HEK293 (cell line): ENCODE measurements around the gene RAPGEF5.

Source experiments
- GFI1B ChIP-seq: fragments of 450-650 bp; formaldehyde crosslinking; IDR thresholded peaks from 2 replicates; pipeline ENCODE4 v1.5.1; 2016; ENCODE audit warnings: missing biosample characterization, missing genetic modification characterization
- KLF1 ChIP-seq: fragments of 450-650 bp; formaldehyde crosslinking; IDR thresholded peaks from 2 replicates; pipeline ENCODE4 v1.5.1; 2016; ENCODE audit warnings: missing biosample characterization, missing genetic modification characterization
- KLF16 ChIP-seq: fragments of 450-650 bp; formaldehyde crosslinking; IDR thresholded peaks from 2 replicates; pipeline ENCODE4 v1.5.1; 2017; ENCODE audit warnings: missing biosample characterization, missing genetic modification characterization
- ZBTB1 ChIP-seq: fragments of 450-650 bp; formaldehyde crosslinking; IDR thresholded peaks from 2 replicates; pipeline ENCODE4 v1.5.1; 2016; ENCODE audit warnings: missing biosample characterization, missing genetic modification characterization
- ZBTB10 ChIP-seq: fragments of 450-650 bp; formaldehyde crosslinking; IDR thresholded peaks from 2 replicates; pipeline ENCODE4 v1.5.1; 2016; ENCODE audit warnings: missing biosample characterization, missing genetic modification characterization
- ZFP41 ChIP-seq: fragments of 450-650 bp; formaldehyde crosslinking; IDR thresholded peaks from 2 replicates; pipeline ENCODE4 v1.5.1; 2016; ENCODE audit warnings: missing biosample characterization, missing genetic modification characterization, borderline replicate concordance
- ZNF16 ChIP-seq: fragments of 450-650 bp; formaldehyde crosslinking; IDR thresholded peaks from 2 replicates; pipeline ENCODE4 v1.5.1; 2016; ENCODE audit warnings: low read depth, missing biosample characterization, missing genetic modification characterization
- ZNF202 ChIP-seq: fragments of 450-650 bp; formaldehyde crosslinking; IDR thresholded peaks from 2 replicates; pipeline ENCODE4 v1.5.1; 2016; ENCODE audit warnings: missing biosample characterization, missing genetic modification characterization, borderline replicate concordance
- ZNF488 ChIP-seq: fragments of 450-650 bp; formaldehyde crosslinking; IDR thresholded peaks from 2 replicates; pipeline ENCODE4 v1.5.1; 2016; ENCODE audit warnings: missing biosample characterization, missing genetic modification characterization
- ZNF692 ChIP-seq: fragments of 450-650 bp; formaldehyde crosslinking; IDR thresholded peaks from 2 replicates; pipeline ENCODE4 v1.5.1; 2016; ENCODE audit warnings: missing biosample characterization, missing genetic modification characterization
- TF ChIP-seq, protein P1 (sequence below): fragments of 450-650 bp; formaldehyde crosslinking; IDR thresholded peaks from 2 replicates; pipeline ENCODE4 v1.5.1; 2016; ENCODE audit warnings: missing biosample characterization, missing genetic modification characterization
- TF ChIP-seq, protein P2 (sequence below): fragments of 450-650 bp; formaldehyde crosslinking; IDR thresholded peaks from 2 replicates; pipeline ENCODE4 v1.5.1; 2016; ENCODE audit warnings: missing biosample characterization, missing genetic modification characterization
- TF ChIP-seq, protein P3 (sequence below): fragments of 450-650 bp; formaldehyde crosslinking; IDR thresholded peaks from 2 replicates; pipeline ENCODE4 v1.5.1; 2017; ENCODE audit warnings: missing biosample characterization, missing genetic modification characterization
- TF ChIP-seq, protein P4 (sequence below): fragments of 450-650 bp; IDR thresholded peaks from 2 replicates; pipeline ENCODE4 v1.5.1; 2018; ENCODE audit warnings: missing biosample characterization, missing genetic modification characterization

GRCh38 chr7:22159341-22159740 lies 197.6 kb downstream of the RAPGEF5 start:
- TF ChIP-seq KLF16 (tag by site-specific recombination) (no peak), ZBTB1 (tag by site-specific recombination) (no peak), GFI1B (tag by site-specific recombination) (no peak), ZNF692 (tag by site-specific recombination) (no peak), ZNF16 (tag by site-specific recombination) (no peak), ZNF488 (tag by site-specific recombination) (no peak), ZFP41 (tag by site-specific recombination) (no peak), ZBTB10 (tag by site-specific recombination) (no peak), ZNF202 (no peak), KLF1 (no peak)
- TF ChIP-seq, protein P1, sequence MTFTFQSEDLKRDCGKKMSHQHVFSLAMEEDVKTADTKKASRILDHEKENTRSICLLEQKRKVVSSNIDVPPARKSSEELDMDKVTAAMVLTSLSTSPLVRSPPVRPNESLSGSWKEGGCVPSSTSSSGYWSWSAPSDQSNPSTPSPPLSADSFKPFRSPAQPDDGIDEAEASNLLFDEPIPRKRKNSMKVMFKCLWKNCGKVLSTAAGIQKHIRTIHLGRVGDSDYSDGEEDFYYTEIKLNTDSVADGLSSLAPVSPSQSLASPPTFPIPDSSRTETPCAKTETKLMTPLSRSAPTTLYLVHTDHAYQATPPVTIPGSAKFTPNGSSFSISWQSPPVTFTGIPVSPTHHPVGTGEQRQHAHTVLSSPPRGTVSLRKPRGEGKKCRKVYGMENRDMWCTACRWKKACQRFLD: no peak
- TF ChIP-seq, protein P2, sequence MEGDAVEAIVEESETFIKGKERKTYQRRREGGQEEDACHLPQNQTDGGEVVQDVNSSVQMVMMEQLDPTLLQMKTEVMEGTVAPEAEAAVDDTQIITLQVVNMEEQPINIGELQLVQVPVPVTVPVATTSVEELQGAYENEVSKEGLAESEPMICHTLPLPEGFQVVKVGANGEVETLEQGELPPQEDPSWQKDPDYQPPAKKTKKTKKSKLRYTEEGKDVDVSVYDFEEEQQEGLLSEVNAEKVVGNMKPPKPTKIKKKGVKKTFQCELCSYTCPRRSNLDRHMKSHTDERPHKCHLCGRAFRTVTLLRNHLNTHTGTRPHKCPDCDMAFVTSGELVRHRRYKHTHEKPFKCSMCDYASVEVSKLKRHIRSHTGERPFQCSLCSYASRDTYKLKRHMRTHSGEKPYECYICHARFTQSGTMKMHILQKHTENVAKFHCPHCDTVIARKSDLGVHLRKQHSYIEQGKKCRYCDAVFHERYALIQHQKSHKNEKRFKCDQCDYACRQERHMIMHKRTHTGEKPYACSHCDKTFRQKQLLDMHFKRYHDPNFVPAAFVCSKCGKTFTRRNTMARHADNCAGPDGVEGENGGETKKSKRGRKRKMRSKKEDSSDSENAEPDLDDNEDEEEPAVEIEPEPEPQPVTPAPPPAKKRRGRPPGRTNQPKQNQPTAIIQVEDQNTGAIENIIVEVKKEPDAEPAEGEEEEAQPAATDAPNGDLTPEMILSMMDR: no peak
- TF ChIP-seq, protein P3, sequence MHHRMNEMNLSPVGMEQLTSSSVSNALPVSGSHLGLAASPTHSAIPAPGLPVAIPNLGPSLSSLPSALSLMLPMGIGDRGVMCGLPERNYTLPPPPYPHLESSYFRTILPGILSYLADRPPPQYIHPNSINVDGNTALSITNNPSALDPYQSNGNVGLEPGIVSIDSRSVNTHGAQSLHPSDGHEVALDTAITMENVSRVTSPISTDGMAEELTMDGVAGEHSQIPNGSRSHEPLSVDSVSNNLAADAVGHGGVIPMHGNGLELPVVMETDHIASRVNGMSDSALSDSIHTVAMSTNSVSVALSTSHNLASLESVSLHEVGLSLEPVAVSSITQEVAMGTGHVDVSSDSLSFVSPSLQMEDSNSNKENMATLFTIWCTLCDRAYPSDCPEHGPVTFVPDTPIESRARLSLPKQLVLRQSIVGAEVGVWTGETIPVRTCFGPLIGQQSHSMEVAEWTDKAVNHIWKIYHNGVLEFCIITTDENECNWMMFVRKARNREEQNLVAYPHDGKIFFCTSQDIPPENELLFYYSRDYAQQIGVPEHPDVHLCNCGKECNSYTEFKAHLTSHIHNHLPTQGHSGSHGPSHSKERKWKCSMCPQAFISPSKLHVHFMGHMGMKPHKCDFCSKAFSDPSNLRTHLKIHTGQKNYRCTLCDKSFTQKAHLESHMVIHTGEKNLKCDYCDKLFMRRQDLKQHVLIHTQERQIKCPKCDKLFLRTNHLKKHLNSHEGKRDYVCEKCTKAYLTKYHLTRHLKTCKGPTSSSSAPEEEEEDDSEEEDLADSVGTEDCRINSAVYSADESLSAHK (tag by site-specific recombination): no peak
- TF ChIP-seq, protein P4, sequence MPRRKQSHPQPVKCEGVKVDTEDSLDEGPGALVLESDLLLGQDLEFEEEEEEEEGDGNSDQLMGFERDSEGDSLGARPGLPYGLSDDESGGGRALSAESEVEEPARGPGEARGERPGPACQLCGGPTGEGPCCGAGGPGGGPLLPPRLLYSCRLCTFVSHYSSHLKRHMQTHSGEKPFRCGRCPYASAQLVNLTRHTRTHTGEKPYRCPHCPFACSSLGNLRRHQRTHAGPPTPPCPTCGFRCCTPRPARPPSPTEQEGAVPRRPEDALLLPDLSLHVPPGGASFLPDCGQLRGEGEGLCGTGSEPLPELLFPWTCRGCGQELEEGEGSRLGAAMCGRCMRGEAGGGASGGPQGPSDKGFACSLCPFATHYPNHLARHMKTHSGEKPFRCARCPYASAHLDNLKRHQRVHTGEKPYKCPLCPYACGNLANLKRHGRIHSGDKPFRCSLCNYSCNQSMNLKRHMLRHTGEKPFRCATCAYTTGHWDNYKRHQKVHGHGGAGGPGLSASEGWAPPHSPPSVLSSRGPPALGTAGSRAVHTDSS (tag by site-specific recombination): no peak
